HL-60 (cell line): ENCODE results near the gene SLC7A10.

ENCODE experiments used
- DNase-seq, 2 experiments: peaks; one replicate each; pipeline ENCODE4 v3.0.0-alpha.2; 2010 to 2020; ENCODE audit warnings: low read depth in 1 of 2, low spot score in 1 of 2
- H3K27ac ChIP-seq: fragments of 250-450 bp; sonication (Bioruptor Pico); replicated peaks from 2 replicates; pipeline ENCODE4 v1.5.1; 2020; ENCODE audit warnings: mild to moderate bottlenecking, moderate library complexity
- H3K27me3 ChIP-seq: fragments of 250-450 bp; sonication (Bioruptor Pico); 2 replicates; pipeline ENCODE4 v1.5.1; 2021; ENCODE audit warnings: mild to moderate bottlenecking, moderate library complexity; ENCODE audit not compliant: insufficient read depth, poor library complexity, severe bottlenecking
- H3K4me3 ChIP-seq: replicated peaks from 2 replicates; pipeline ENCODE4 v1.5.1; 2011; ENCODE audit warnings: mild to moderate bottlenecking, control low read depth, low read length; ENCODE audit not compliant: insufficient read depth
- GABPA ChIP-seq: IDR thresholded peaks from 2 replicates; pipeline ENCODE4 v1.6.1; 2012; ENCODE audit warnings: low read depth
- POLR2AphosphoS5 ChIP-seq: IDR thresholded peaks from 2 replicates; pipeline ENCODE4 v1.6.1; 2012; ENCODE audit warnings: low read depth
- SPI1 ChIP-seq: IDR thresholded peaks from 2 replicates; pipeline ENCODE4 v1.6.1; 2012; ENCODE audit warnings: low read depth, mild to moderate bottlenecking, borderline replicate concordance
- TF ChIP-seq, protein P1 (sequence below): IDR thresholded peaks from 2 replicates; pipeline ENCODE4 v1.6.1; 2012; ENCODE audit warnings: low read depth; ENCODE audit not compliant: insufficient replicate concordance
- TF ChIP-seq, protein P2 (sequence below): IDR thresholded peaks from one replicate; pipeline ENCODE4 v1.5.1; 2011; ENCODE audit warnings: low read length, control low read depth, inconsistent platforms; ENCODE audit not compliant: insufficient read depth

The SLC7A10 gene

DNA sequence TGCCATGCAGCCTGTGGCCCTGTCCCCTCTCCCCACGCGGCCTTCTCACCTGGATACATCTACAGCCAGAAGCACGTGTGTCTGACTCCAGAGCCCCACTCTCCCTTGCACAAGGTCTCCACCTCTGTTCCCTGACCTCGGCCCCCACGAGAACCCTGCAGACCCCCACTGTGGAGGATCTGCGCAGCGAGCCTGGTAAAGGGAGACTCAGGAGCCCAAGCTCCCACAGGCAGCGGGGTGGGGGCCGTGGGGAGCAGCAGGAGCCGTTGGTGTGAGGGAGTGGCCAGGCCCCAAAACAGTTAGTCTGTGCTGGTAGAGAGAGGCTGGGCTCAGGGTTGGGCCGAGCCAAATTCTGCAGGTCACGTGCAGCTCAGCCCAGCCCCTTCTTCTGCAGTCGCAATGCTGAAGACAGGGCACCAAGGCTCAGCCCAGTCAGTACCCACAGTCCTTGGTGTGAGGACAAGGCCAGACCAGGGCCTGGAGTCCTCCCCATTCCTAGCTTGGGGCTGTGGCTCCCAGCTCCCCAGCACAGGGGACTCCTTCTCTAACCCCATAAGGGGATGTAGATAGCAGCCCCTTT is 28.7 kb upstream of the SLC7A10 start:
- peak; percentile 66 for TF ChIP-seq POLR2AphosphoS5
- TF ChIP-seq, protein P1, sequence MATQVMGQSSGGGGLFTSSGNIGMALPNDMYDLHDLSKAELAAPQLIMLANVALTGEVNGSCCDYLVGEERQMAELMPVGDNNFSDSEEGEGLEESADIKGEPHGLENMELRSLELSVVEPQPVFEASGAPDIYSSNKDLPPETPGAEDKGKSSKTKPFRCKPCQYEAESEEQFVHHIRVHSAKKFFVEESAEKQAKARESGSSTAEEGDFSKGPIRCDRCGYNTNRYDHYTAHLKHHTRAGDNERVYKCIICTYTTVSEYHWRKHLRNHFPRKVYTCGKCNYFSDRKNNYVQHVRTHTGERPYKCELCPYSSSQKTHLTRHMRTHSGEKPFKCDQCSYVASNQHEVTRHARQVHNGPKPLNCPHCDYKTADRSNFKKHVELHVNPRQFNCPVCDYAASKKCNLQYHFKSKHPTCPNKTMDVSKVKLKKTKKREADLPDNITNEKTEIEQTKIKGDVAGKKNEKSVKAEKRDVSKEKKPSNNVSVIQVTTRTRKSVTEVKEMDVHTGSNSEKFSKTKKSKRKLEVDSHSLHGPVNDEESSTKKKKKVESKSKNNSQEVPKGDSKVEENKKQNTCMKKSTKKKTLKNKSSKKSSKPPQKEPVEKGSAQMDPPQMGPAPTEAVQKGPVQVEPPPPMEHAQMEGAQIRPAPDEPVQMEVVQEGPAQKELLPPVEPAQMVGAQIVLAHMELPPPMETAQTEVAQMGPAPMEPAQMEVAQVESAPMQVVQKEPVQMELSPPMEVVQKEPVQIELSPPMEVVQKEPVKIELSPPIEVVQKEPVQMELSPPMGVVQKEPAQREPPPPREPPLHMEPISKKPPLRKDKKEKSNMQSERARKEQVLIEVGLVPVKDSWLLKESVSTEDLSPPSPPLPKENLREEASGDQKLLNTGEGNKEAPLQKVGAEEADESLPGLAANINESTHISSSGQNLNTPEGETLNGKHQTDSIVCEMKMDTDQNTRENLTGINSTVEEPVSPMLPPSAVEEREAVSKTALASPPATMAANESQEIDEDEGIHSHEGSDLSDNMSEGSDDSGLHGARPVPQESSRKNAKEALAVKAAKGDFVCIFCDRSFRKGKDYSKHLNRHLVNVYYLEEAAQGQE = no peak
- no peaks in the 10 kb centered on the region for H3K27me3 ChIP-seq
- peak overlapping the region; percentile 96 for H3K27ac ChIP-seq
- peak; percentile 95 to 99 for DNase-seq
- H3K4me3 ChIP-seq = peak overlapping the region; percentile 10

DNA sequence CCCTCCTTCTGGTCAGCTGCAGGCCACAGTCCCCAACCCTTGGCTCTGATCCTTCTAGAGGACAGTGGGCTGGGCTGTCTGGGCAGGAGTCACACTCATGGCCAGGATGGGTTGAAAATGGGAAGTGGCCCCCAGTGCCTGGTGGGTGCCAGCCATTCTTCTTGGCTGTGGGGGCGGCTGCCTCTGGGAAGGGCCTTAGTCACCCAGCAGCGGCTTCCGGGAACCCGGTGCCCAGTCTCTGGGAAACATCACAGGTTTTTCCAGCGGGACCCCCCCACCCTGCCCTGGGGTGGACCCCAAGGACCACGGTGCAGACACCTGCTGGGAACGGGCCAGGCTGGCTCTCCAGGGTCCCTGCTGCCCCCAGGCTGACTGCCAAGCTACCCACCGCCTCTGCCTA is 27.3 kb upstream of the SLC7A10 start:
- H3K27ac ChIP-seq = peak overlapping the region; percentile 96
- TF ChIP-seq SPI1 (peak; percentile 88; the same call in 1 of the 2 replicates), POLR2AphosphoS5 (no peak), GABPA (no peak)
- TF ChIP-seq, protein P1 = no peak
- no peaks in the 10 kb centered on the region for H3K27me3 ChIP-seq
- no peak overlapping the region for H3K4me3 ChIP-seq
- DNase-seq = peak in 1 of 2 experiments; percentile 41

DNA sequence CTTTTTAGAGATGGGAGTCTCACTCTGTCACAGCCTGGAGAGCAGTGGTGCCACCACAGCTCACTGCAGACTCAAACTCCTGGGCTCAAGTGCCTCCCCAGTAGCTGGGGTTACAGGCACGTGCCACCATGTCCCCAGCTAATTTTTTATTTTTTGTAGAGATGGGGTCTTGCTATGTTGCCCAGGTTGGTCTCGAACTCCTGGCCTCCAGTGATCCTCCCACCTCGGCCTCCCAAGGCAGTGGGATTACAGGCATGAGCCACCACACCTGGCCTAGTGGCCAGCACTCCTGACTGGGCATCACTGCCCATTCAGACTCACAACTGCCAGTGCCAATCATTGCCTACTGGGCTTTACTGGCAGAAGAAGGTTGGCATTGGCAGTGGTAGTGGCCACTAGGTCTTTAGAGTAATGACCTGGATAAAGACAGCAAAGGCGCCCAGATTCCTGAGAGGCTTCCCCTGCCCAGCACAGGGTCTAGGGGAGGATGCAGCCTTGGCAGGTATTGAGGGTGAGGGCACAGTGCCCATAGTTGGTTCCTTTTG is 26.8 kb upstream of the SLC7A10 start:
- DNase-seq = no peak
- Histone ChIP-seq H3K4me3 (no peak overlapping the region), H3K27ac (peak overlapping the region; percentile 96), H3K27me3 (no peaks in the 10 kb centered on the region)
- no peak for TF ChIP-seq POLR2AphosphoS5
- TF ChIP-seq SPI1 = no peak
- TF ChIP-seq, protein P1 = no peak
- TF ChIP-seq GABPA = no peak
- TF ChIP-seq, protein P2, sequence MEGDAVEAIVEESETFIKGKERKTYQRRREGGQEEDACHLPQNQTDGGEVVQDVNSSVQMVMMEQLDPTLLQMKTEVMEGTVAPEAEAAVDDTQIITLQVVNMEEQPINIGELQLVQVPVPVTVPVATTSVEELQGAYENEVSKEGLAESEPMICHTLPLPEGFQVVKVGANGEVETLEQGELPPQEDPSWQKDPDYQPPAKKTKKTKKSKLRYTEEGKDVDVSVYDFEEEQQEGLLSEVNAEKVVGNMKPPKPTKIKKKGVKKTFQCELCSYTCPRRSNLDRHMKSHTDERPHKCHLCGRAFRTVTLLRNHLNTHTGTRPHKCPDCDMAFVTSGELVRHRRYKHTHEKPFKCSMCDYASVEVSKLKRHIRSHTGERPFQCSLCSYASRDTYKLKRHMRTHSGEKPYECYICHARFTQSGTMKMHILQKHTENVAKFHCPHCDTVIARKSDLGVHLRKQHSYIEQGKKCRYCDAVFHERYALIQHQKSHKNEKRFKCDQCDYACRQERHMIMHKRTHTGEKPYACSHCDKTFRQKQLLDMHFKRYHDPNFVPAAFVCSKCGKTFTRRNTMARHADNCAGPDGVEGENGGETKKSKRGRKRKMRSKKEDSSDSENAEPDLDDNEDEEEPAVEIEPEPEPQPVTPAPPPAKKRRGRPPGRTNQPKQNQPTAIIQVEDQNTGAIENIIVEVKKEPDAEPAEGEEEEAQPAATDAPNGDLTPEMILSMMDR = no peak

DNA sequence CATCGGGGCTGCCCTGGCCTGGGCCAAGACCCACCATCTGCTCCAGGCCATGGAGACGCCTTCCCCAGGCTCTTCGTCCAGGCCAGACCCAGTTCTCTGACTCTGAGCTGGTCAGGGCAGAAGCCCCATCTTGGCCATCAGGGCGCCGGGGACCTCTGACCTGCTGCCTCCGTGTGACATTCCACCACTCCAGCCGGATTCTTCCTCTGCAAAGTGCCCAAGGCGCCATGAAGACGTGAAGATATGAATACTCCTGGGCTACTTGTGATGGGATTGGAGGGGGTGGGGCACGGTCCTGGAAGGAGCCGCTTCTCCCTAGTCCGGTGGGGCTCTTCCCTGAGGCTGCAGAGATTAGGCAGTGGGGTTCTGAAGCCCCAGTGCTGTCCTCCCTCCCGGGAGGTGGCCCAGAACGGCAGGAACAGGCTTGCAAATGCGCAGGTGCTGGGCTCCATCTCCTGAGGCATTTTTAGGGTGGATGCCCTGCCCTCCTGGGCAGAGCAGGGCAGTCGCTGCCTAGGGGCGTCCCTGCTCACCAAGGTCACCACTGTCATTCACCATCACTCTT is 26.0 kb upstream of the SLC7A10 start:
- Histone ChIP-seq H3K27me3 (no peaks in the 10 kb centered on the region), H3K4me3 (no peak overlapping the region), H3K27ac (no peak overlapping the region)
- TF ChIP-seq SPI1 (no peak), GABPA (no peak), POLR2AphosphoS5 (no peak)
- TF ChIP-seq, protein P2 = no peak
- TF ChIP-seq, protein P1 = no peak
- no peak for DNase-seq
